ENCODE results near the gene MYL6B. TPM values are rescaled to one million over a fixed set of nuclear protein-coding genes. Genes with fewer than 3 reads are reported as not detected.

MYL6B gene
- total RNA-seq, 1 experiment from 2014 or later: 153 TPM

- Histone ChIP-seq H3K79me2 (ENCODE audit: low read length) (peaks cover 12% of the 10 kb centered on the region), H2AFZ (ENCODE audit: low read length) (peak overlapping the region; percentile 80), H4K20me1 (ENCODE audit: low read length) (no peaks in the 10 kb centered on the region), H3K36me3 (ENCODE audit: low read depth, low read length) (no peaks in the 10 kb centered on the region; the same call in 1 of the 2 replicates), H3F3A (ENCODE audit: low read length, unreplicated experiment) (peaks cover 3% of the 10 kb centered on the region), H3K9ac (ENCODE audit: low read length) (peak overlapping the region; percentile 79), H3K4me2 (ENCODE audit: low read length) (peak overlapping the region; percentile 99), H3K9me2 (replicated peaks; ENCODE audit: low read length) (no peaks in the 10 kb centered on the region), H3K4me1 (ENCODE audit: insufficient read depth, low read length) (peaks cover 22% of the 10 kb centered on the region), H3K27me3 (ENCODE audit: low read length) (no peaks in the 10 kb centered on the region), H3K27ac (ENCODE audit: low read length) (peak overlapping the region; percentile 77), H3K9me3 (ENCODE audit: low read length) (no peaks in the 10 kb centered on the region), H3K4me3 (ENCODE audit: low read length) (peak overlapping the region; percentile 84)
- ATAC-seq (peak; percentile 67), DNase-seq (peak; percentile 56)
- intact Hi-C loops (cut with micrococcal nuclease): loop anchor here (1.0 kb wide), 1 partner anchor 25 kb away; no protein-coding TSS in a partner anchor
- peak; percentile 54 for TF ChIP-seq CTCF (conservative IDR thresholded peaks at IDR 0.05; ENCODE audit: low read depth, low read length)
- no peak for TF ChIP-seq EZH2phosphoT487 (IDR thresholded peaks at IDR 0.05; ENCODE audit: borderline replicate concordance, low read length)
- ChIA-PET POLR2A (ENCODE audit: unreplicated experiment) (no interaction called here), CTCF (interaction anchor here (0.9 kb wide), 1 partner anchor 38 kb away, joined by 4 read pairs; the partner anchor contains the start of gene SMARCC2)
- TSS peak; percentile 94 for BruUV-seq (replicated peaks)
These were observed 685 bp upstream of the MYL6B start for GRCh38 chr12:56151672-56152131.

GRCh38 chr12:56152756-56153677 lies 630 bp downstream of the MYL6B start:
- no peak overlapping the region for H3K27ac ChIP-seq (ENCODE audit: low read length)
- intact Hi-C loops (cut with micrococcal nuclease): loop anchor here (1.0 kb wide), 1 partner anchor 27 kb away; no protein-coding TSS in a partner anchor
- no peaks in the 10 kb centered on the region for H3K9me2 ChIP-seq (replicated peaks; ENCODE audit: low read length)
- H3K9ac ChIP-seq (ENCODE audit: low read length): peak overlapping the region; percentile 79
- H3K79me2 ChIP-seq (ENCODE audit: low read length): peaks cover 12% of the 10 kb centered on the region
- peaks cover 24% of the 10 kb centered on the region for H3K4me1 ChIP-seq (ENCODE audit: insufficient read depth, low read length)
- DNase-seq (no peak), ATAC-seq (no peak)
- H3K4me3 ChIP-seq (ENCODE audit: low read length): peak overlapping the region; percentile 84
- no peaks in the 10 kb centered on the region for H4K20me1 ChIP-seq (ENCODE audit: low read length)
- TSS peak; percentile 70 for BruUV-seq (replicated peaks)
- ChIA-PET CTCF (no interaction called here), POLR2A (ENCODE audit: unreplicated experiment) (no interaction called here)
- peaks cover 3% of the 10 kb centered on the region for H3F3A ChIP-seq (ENCODE audit: low read length, unreplicated experiment)
- H2AFZ ChIP-seq (ENCODE audit: low read length): peak overlapping the region; percentile 80
- H3K4me2 ChIP-seq (ENCODE audit: low read length): peak overlapping the region; percentile 99
- no peaks in the 10 kb centered on the region for H3K27me3 ChIP-seq (ENCODE audit: low read length)
- no peak for TF ChIP-seq CTCF (conservative IDR thresholded peaks at IDR 0.05; ENCODE audit: low read depth, low read length)
- no peak for TF ChIP-seq EZH2 (IDR thresholded peaks at IDR 0.05; ENCODE audit: low read length, unreplicated experiment)
- TF ChIP-seq EZH2phosphoT487 (IDR thresholded peaks at IDR 0.05; ENCODE audit: borderline replicate concordance, low read length): no peak
- H3K9me3 ChIP-seq (ENCODE audit: low read length): no peaks in the 10 kb centered on the region
- no peaks in the 10 kb centered on the region; the same call in 1 of the 2 replicates for H3K36me3 ChIP-seq (ENCODE audit: low read depth, low read length)
